Activated B cell treated with CpG ODN at 0.5 μM for 24 hours (primary cell): ENCODE results near the gene AMELY. TPM values are rescaled to one million over a fixed set of nuclear protein-coding genes. Genes with fewer than 3 reads are reported as not detected.
"Not testable (repeated sequence)": the region's sequence is repeated elsewhere in the genome, so short reads cannot be mapped to it uniquely, and the experiment has no call there.

ENCODE experiments used
- ATAC-seq: fragments of 200-7000 bp; cut with Tn5 transposase; one replicate; pipeline ENCODE4 v1.10.0; 2021; ENCODE audit warnings: low read depth, mild to moderate bottlenecking, moderate library complexity
- CTCF ChIA-PET: fragments of 350-600 bp; sonication (Branson Sonifier 250); formaldehyde crosslinking; loops from one replicate; lab custom pipeline; 2021; ENCODE audit warnings: antibody characterized with exemption; lab: Charles Lee
- POLR2A ChIA-PET: fragments of 350-600 bp; sonication (Branson Sonifier 250); formaldehyde crosslinking; loops from one replicate; lab custom pipeline; 2021; ENCODE audit warnings: antibody characterized with exemption; lab: Charles Lee
- DNase-seq: peaks from one replicate; pipeline ENCODE4 v3.0.0; 2022
- H3K27ac Mint-ChIP-seq: one replicate; pipeline ENCODE4 v1.8.0; 2020; ENCODE audit warnings: mixed read lengths
- H3K27me3 Mint-ChIP-seq: one replicate; pipeline ENCODE4 v1.8.0; 2021; ENCODE audit warnings: mixed read lengths
- H3K36me3 Mint-ChIP-seq: one replicate; pipeline ENCODE4 v1.8.0; 2021; ENCODE audit warnings: low read depth, mixed read lengths
- H3K4me1 Mint-ChIP-seq: one replicate; pipeline ENCODE4 v1.8.0; 2021; ENCODE audit warnings: mixed read lengths
- H3K4me3 Mint-ChIP-seq: one replicate; pipeline ENCODE4 v1.8.0; 2020; ENCODE audit warnings: mild to moderate bottlenecking, mixed read lengths
- H3K9me3 Mint-ChIP-seq: one replicate; pipeline ENCODE4 v1.8.0; 2020; ENCODE audit warnings: mixed read lengths
- CTCF ChIP-seq: fragments of 200-600 bp; IDR thresholded peaks from one replicate; pipeline ENCODE4 v1.8.0; 2022; ENCODE audit warnings: antibody characterized with exemption, mild to moderate bottlenecking
- intact Hi-C: fragments of 100-400 bp; cut with micrococcal nuclease; formaldehyde crosslinking; loops from one replicate; pipeline ENCODE4 v1.15.1; 2024
- total RNA-seq: library from RNA; stranded (reverse); gene quantifications from 2 replicates; pipeline ENCODE4 v1.2.3, GENCODE V29; 2022

The AMELY gene
- total RNA-seq, 1 donor from 2014 or later: not detected

- Mint-ChIP-seq H3K27me3 (no peaks in the 10 kb centered on the region), H3K4me1 (no peaks in the 10 kb centered on the region), H3K27ac (no peak overlapping the region), H3K36me3 (no peaks in the 10 kb centered on the region), H3K4me3 (no peak overlapping the region), H3K9me3 (no peaks in the 10 kb centered on the region)
- TF ChIP-seq CTCF: no peak
- intact Hi-C loops: no loop called here
- no peak for ATAC-seq
- no peak for DNase-seq
- CTCF ChIA-PET: no interaction called here
- POLR2A ChIA-PET: no interaction called here
Observed at GRCh38 chrY:6895236-6895635, 16.3 kb downstream of the AMELY start.

- intact Hi-C loops: no loop called here
- H3K4me1 Mint-ChIP-seq: no peaks in the 10 kb centered on the region
- ATAC-seq: no peak
- no peaks in the 10 kb centered on the region for H3K9me3 Mint-ChIP-seq
- no peak overlapping the region for H3K27ac Mint-ChIP-seq
- POLR2A ChIA-PET: no interaction called here
- H3K27me3 Mint-ChIP-seq: no peaks in the 10 kb centered on the region
- CTCF ChIA-PET: no interaction called here
- H3K4me3 Mint-ChIP-seq: no peak overlapping the region
- no peaks in the 10 kb centered on the region for H3K36me3 Mint-ChIP-seq
- no peak for TF ChIP-seq CTCF
- no peak for DNase-seq
Observed at GRCh38 chrY:6894496-6894895, 17.1 kb downstream of the AMELY start.

GRCh38 chrY:6849384-6849783 is 62.2 kb downstream of the AMELY start:
- ChIA-PET POLR2A (no interaction called here), CTCF (no interaction called here)
- Mint-ChIP-seq H3K27me3 (peaks cover 4% of the 10 kb centered on the region), H3K27ac (no peak overlapping the region), H3K4me1 (no peaks in the 10 kb centered on the region), H3K4me3 (no peak overlapping the region), H3K9me3 (no peaks in the 10 kb centered on the region), H3K36me3 (no peaks in the 10 kb centered on the region)
- no peak for ATAC-seq
- no peak for DNase-seq
- intact Hi-C loops: no loop called here
- no peak for TF ChIP-seq CTCF

GRCh38 chrY:6842650-6843049 is 68.9 kb downstream of the AMELY start:
- CTCF ChIA-PET, ATAC-seq, POLR2A ChIA-PET: not testable (repeated sequence)

More at GRCh38 chrY:6842650-6843049, 68.9 kb downstream of the AMELY start:
- H3K4me1 Mint-ChIP-seq, H3K27me3 Mint-ChIP-seq, H3K9me3 Mint-ChIP-seq, intact Hi-C loops, H3K4me3 Mint-ChIP-seq, DNase-seq, H3K36me3 Mint-ChIP-seq, H3K27ac Mint-ChIP-seq: not testable (repeated sequence)

Other genes with a start within 250 kb of the AMELY start
- not detected in 2 replicates for gene TBL1Y, start 1.1 kb downstream of the AMELY start, total RNA-seq